ENCODE data around the gene RNF152.

The RNF152 gene

DNA sequence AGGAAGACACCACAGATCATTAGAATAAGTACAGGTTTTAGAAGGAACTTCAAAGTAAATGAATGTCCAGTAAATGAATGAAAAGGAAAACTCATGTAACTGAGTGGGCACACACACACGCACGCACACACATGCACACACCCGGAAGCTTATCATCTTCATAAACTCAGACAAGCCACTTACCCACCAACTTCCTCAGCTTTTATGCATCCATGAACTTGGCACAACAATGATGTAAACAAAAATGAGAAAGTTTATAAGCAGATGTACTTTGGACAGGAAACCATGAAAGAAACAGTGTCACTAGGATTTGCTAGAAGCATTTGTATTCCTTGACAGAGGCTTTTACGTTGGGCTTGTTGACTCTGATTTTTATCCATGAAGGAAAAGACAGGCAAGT, 23.2 kb downstream of the RNF152 start (continued):
- TF ChIP-seq ZNF214 (tag by site-specific recombination; IDR thresholded peaks at IDR 0.05; ENCODE audit: borderline replicate concordance) (no peak), GLIS2 (tag by site-specific recombination; IDR thresholded peaks at IDR 0.05) (no peak), REPIN1 (tag by site-specific recombination; IDR thresholded peaks at IDR 0.05; ENCODE audit: low read depth) (no peak)
- TF ChIP-seq, protein P1, sequence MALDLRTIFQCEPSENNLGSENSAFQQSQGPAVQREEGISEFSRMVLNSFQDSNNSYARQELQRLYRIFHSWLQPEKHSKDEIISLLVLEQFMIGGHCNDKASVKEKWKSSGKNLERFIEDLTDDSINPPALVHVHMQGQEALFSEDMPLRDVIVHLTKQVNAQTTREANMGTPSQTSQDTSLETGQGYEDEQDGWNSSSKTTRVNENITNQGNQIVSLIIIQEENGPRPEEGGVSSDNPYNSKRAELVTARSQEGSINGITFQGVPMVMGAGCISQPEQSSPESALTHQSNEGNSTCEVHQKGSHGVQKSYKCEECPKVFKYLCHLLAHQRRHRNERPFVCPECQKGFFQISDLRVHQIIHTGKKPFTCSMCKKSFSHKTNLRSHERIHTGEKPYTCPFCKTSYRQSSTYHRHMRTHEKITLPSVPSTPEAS (tag by site-specific recombination; IDR thresholded peaks at IDR 0.05) = no peak
- TF ChIP-seq, protein P2, sequence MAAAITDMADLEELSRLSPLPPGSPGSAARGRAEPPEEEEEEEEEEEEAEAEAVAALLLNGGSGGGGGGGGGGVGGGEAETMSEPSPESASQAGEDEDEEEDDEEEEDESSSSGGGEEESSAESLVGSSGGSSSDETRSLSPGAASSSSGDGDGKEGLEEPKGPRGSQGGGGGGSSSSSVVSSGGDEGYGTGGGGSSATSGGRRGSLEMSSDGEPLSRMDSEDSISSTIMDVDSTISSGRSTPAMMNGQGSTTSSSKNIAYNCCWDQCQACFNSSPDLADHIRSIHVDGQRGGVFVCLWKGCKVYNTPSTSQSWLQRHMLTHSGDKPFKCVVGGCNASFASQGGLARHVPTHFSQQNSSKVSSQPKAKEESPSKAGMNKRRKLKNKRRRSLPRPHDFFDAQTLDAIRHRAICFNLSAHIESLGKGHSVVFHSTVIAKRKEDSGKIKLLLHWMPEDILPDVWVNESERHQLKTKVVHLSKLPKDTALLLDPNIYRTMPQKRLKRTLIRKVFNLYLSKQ (tag by site-specific recombination; IDR thresholded peaks at IDR 0.05; ENCODE audit: borderline replicate concordance) = no peak
- TF ChIP-seq, protein P3, sequence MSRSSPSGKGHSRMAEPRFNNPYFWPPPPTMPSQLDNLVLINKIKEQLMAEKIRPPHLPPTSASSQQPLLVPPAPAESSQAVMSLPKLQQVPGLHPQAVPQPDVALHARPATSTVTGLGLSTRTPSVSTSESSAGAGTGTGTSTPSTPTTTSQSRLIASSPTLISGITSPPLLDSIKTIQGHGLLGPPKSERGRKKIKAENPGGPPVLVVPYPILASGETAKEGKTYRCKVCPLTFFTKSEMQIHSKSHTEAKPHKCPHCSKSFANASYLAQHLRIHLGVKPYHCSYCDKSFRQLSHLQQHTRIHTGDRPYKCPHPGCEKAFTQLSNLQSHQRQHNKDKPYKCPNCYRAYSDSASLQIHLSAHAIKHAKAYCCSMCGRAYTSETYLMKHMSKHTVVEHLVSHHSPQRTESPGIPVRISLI (tag by site-specific recombination; IDR thresholded peaks at IDR 0.05) = no peak

DNA sequence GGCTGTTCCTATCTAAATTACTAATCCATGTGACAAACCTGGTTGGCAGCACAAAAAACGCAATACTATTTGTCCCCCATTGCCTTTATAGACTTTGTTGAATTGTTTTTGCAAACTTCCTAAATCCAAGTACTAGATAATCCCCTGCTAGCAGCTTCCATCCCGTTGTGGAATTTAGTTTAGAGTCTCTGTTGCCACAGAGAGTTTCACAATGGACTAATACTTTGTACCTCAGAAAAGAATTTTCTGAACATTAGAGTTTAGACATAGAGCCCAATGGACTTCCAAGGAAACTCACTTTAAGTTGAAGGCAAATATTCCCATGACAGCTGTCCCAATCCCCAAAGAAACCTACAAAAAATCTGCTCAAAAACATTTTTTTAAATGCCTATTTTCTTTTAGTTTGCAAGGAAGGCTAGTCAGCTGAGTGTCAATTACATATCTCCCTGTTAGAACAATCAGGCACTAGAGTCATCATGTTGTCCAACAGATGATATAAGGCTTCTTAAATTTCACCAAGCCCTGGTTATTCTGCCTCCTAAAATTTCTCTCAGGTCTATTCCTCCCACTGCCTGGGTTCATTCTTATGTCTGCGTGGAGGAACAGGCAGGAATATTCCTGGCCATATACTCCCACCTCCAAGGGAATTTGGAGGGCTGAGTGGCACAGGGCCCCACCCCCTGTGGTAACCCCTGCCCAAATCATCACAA, 27.2 kb downstream of the RNF152 start:
- Histone ChIP-seq H3K4me1 (ENCODE audit: control insufficient read depth, insufficient read depth, low read length) (0 out of 2 replicates have a peak, but pooled peaks cover 7% of the 10 kb centered on the region), H3K9me3 (ENCODE audit: control insufficient read depth, insufficient read depth, low read depth, low read length) (no peaks in the 10 kb centered on the region), H3K27ac (ENCODE audit: extremely low read depth, low read depth, low read length) (no peak overlapping the region), H3K36me3 (ENCODE audit: control insufficient read depth in 2 of 2, insufficient read depth in 1 of 2, low read length in 2 of 2) (no peaks in the 10 kb centered on the region; a peak in 1 of 3 replicates), H3K4me3 (ENCODE audit: low read depth, low read length) (no peak overlapping the region)
- ChIA-PET POLR2A (no interaction called here), CTCF (no interaction called here)
- TF ChIP-seq, protein P4, sequence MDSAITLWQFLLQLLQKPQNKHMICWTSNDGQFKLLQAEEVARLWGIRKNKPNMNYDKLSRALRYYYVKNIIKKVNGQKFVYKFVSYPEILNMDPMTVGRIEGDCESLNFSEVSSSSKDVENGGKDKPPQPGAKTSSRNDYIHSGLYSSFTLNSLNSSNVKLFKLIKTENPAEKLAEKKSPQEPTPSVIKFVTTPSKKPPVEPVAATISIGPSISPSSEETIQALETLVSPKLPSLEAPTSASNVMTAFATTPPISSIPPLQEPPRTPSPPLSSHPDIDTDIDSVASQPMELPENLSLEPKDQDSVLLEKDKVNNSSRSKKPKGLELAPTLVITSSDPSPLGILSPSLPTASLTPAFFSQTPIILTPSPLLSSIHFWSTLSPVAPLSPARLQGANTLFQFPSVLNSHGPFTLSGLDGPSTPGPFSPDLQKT (IDR thresholded peaks at IDR 0.05; ENCODE audit: borderline replicate concordance, low read depth, low read length) = no peak
- TF ChIP-seq KLF1 (tag by site-specific recombination; IDR thresholded peaks at IDR 0.05) = no peak
- no peak for TF ChIP-seq ZNF473 (tag by site-specific recombination; IDR thresholded peaks at IDR 0.05)
- TF ChIP-seq SP7 (tag by site-specific recombination; IDR thresholded peaks at IDR 0.05) = no peak
- TF ChIP-seq, protein P5, sequence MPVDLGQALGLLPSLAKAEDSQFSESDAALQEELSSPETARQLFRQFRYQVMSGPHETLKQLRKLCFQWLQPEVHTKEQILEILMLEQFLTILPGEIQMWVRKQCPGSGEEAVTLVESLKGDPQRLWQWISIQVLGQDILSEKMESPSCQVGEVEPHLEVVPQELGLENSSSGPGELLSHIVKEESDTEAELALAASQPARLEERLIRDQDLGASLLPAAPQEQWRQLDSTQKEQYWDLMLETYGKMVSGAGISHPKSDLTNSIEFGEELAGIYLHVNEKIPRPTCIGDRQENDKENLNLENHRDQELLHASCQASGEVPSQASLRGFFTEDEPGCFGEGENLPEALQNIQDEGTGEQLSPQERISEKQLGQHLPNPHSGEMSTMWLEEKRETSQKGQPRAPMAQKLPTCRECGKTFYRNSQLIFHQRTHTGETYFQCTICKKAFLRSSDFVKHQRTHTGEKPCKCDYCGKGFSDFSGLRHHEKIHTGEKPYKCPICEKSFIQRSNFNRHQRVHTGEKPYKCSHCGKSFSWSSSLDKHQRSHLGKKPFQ (tag by site-specific recombination; IDR thresholded peaks at IDR 0.05) = no peak
- TF ChIP-seq, protein P6, sequence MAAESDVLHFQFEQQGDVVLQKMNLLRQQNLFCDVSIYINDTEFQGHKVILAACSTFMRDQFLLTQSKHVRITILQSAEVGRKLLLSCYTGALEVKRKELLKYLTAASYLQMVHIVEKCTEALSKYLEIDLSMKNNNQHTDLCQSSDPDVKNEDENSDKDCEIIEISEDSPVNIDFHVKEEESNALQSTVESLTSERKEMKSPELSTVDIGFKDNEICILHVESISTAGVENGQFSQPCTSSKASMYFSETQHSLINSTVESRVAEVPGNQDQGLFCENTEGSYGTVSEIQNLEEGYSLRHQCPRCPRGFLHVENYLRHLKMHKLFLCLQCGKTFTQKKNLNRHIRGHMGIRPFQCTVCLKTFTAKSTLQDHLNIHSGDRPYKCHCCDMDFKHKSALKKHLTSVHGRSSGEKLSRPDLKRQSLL (tag by site-specific recombination; IDR thresholded peaks at IDR 0.05) = no peak
- TF ChIP-seq SETDB1 (IDR thresholded peaks at IDR 0.05; ENCODE audit: insufficient read length, low read length) = no peak
- TF ChIP-seq, protein P7, sequence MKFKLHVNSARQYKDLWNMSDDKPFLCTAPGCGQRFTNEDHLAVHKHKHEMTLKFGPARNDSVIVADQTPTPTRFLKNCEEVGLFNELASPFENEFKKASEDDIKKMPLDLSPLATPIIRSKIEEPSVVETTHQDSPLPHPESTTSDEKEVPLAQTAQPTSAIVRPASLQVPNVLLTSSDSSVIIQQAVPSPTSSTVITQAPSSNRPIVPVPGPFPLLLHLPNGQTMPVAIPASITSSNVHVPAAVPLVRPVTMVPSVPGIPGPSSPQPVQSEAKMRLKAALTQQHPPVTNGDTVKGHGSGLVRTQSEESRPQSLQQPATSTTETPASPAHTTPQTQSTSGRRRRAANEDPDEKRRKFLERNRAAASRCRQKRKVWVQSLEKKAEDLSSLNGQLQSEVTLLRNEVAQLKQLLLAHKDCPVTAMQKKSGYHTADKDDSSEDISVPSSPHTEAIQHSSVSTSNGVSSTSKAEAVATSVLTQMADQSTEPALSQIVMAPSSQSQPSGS (tag by site-specific recombination; IDR thresholded peaks at IDR 0.05; ENCODE audit: low read depth) = no peak
- no peak for TF ChIP-seq EGR2 (tag by site-specific recombination; IDR thresholded peaks at IDR 0.05; ENCODE audit: low read depth)
- TF ChIP-seq ZNF214 (tag by site-specific recombination; IDR thresholded peaks at IDR 0.05; ENCODE audit: borderline replicate concordance) = no peak
- no peak for TF ChIP-seq ZNF426 (tag by site-specific recombination; IDR thresholded peaks at IDR 0.05)
- TF ChIP-seq, protein P8, sequence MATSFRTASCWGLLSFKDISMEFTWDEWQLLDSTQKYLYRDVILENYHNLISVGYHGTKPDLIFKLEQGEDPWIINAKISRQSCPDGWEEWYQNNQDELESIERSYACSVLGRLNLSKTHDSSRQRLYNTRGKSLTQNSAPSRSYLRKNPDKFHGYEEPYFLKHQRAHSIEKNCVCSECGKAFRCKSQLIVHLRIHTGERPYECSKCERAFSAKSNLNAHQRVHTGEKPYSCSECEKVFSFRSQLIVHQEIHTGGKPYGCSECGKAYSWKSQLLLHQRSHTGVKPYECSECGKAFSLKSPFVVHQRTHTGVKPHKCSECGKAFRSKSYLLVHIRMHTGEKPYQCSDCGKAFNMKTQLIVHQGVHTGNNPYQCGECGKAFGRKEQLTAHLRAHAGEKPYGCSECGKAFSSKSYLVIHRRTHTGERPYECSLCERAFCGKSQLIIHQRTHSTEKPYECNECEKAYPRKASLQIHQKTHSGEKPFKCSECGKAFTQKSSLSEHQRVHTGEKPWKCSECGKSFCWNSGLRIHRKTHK (tag by site-specific recombination; IDR thresholded peaks at IDR 0.05) = no peak
- TF ChIP-seq ZNF404 (tag by site-specific recombination; IDR thresholded peaks at IDR 0.05) = no peak
- TF ChIP-seq, protein P9, sequence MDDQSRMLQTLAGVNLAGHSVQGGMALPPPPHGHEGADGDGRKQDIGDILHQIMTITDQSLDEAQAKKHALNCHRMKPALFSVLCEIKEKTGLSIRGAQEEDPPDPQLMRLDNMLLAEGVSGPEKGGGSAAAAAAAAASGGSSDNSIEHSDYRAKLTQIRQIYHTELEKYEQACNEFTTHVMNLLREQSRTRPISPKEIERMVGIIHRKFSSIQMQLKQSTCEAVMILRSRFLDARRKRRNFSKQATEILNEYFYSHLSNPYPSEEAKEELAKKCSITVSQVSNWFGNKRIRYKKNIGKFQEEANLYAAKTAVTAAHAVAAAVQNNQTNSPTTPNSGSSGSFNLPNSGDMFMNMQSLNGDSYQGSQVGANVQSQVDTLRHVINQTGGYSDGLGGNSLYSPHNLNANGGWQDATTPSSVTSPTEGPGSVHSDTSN (CRISPR knock-in tag; IDR thresholded peaks at IDR 0.05) = no peak

Measured in HEK293 (cell line).